Ishikawa (cell line): Measurements from ENCODE around the gene IRX3.

Source experiments
- CREB1 ChIP-seq: IDR thresholded peaks from 2 replicates; pipeline ENCODE4 v1.6.1; 2012; ENCODE audit warnings: low read depth
- MAX ChIP-seq: IDR thresholded peaks from 2 replicates; pipeline ENCODE4 v1.6.1; 2012
- NFIC ChIP-seq: IDR thresholded peaks from 2 replicates; pipeline ENCODE4 v1.6.1; 2012
- RAD21 ChIP-seq: IDR thresholded peaks from 2 replicates; pipeline ENCODE4 v1.6.1; 2012; ENCODE audit warnings: low read depth
- TAF1 ChIP-seq: IDR thresholded peaks from 2 replicates; pipeline ENCODE4 v1.6.1; 2012; ENCODE audit warnings: low read depth, mild to moderate bottlenecking

- TF ChIP-seq CREB1: no peak
- no peak for TF ChIP-seq TAF1
- TF ChIP-seq NFIC: no peak
- no peak for TF ChIP-seq MAX
- no peak for TF ChIP-seq RAD21
Observed at GRCh38 chr16:54313789-54314188, 27.2 kb upstream of the IRX3 start.
